A673 (cell line): ENCODE measurements around the gene TSEN15.

ENCODE experiments used
- EZH2 ChIP-seq: fragments of 200-600 bp; sonication (generic); IDR thresholded peaks from 2 replicates; pipeline ENCODE4 v1.6.1; 2017; ENCODE audit warnings: borderline replicate concordance, low read depth, mild to moderate bottlenecking, mixed read lengths, antibody characterized with exemption, low read length; ENCODE audit not compliant: poor library complexity, severe bottlenecking
- TF ChIP-seq, protein P1 (sequence below): fragments of 300-800, 200-600 bp; sonication (generic); conservative IDR thresholded peaks from 2 replicates; pipeline ENCODE4 v1.5.1; 2017; ENCODE audit warnings: low read depth, mild to moderate bottlenecking, antibody characterized with exemption, low read length, moderate library complexity, mixed read lengths

DNA sequence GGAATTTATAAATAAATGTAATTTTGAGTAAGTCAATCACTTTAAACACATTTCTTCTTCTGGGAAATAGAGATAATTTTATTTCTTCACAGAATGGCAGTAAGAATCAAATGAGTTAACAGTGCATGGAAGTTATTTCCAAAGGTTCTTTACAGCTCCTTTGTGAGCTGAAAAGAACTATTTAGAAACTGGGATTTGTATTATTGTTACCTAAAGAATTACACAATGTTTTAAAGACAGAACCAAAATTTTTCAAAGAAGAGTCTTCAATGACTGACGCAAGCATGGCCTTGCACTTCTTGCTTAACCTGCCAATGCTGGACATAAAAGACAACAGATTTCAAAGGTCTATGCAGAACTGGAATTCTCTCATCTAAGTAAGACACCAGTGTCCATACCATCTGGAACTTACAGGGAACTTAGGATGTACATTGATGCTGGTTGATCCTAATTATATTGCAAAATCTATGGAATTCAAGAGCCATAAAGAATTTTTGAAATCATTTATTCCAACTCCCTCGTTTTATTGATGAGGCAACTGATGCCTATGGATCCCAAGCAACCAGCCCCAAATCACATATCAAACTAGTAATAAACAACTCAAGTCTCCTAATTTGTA, 16.7 kb upstream of the TSEN15 start:
- TF ChIP-seq, protein P1, sequence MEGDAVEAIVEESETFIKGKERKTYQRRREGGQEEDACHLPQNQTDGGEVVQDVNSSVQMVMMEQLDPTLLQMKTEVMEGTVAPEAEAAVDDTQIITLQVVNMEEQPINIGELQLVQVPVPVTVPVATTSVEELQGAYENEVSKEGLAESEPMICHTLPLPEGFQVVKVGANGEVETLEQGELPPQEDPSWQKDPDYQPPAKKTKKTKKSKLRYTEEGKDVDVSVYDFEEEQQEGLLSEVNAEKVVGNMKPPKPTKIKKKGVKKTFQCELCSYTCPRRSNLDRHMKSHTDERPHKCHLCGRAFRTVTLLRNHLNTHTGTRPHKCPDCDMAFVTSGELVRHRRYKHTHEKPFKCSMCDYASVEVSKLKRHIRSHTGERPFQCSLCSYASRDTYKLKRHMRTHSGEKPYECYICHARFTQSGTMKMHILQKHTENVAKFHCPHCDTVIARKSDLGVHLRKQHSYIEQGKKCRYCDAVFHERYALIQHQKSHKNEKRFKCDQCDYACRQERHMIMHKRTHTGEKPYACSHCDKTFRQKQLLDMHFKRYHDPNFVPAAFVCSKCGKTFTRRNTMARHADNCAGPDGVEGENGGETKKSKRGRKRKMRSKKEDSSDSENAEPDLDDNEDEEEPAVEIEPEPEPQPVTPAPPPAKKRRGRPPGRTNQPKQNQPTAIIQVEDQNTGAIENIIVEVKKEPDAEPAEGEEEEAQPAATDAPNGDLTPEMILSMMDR: no peak
- no peak for TF ChIP-seq EZH2
